ENCODE measurements around the gene MRPS6.

- no peak for TF ChIP-seq POLR2AphosphoS5 (IDR thresholded peaks at IDR 0.05; ENCODE audit: low read depth, low read length)
- TF ChIP-seq, protein P1, sequence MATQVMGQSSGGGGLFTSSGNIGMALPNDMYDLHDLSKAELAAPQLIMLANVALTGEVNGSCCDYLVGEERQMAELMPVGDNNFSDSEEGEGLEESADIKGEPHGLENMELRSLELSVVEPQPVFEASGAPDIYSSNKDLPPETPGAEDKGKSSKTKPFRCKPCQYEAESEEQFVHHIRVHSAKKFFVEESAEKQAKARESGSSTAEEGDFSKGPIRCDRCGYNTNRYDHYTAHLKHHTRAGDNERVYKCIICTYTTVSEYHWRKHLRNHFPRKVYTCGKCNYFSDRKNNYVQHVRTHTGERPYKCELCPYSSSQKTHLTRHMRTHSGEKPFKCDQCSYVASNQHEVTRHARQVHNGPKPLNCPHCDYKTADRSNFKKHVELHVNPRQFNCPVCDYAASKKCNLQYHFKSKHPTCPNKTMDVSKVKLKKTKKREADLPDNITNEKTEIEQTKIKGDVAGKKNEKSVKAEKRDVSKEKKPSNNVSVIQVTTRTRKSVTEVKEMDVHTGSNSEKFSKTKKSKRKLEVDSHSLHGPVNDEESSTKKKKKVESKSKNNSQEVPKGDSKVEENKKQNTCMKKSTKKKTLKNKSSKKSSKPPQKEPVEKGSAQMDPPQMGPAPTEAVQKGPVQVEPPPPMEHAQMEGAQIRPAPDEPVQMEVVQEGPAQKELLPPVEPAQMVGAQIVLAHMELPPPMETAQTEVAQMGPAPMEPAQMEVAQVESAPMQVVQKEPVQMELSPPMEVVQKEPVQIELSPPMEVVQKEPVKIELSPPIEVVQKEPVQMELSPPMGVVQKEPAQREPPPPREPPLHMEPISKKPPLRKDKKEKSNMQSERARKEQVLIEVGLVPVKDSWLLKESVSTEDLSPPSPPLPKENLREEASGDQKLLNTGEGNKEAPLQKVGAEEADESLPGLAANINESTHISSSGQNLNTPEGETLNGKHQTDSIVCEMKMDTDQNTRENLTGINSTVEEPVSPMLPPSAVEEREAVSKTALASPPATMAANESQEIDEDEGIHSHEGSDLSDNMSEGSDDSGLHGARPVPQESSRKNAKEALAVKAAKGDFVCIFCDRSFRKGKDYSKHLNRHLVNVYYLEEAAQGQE (IDR thresholded peaks at IDR 0.05; ENCODE audit: insufficient read depth in 1 of 2, low read depth in 2 of 2, low read length in 2 of 2): no peak
- no peak for TF ChIP-seq SIN3A (IDR thresholded peaks at IDR 0.05; ENCODE audit: borderline replicate concordance, insufficient read depth, low read length)
These were observed 34.2 kb downstream of the MRPS6 start for GRCh38 chr21:34107606-34108005.

Measured in PFSK-1 (cell line).